GM18526 (cell line): ENCODE results near the gene RPS6KA2.

Experiments used
- POLR2A ChIP-seq: IDR thresholded peaks from 3 replicates; pipeline ENCODE4 v1.6.1; 2011; ENCODE audit not compliant: insufficient read length; ENCODE audit errors: extremely low read depth

Gene RPS6KA2

GRCh38 chr6:166553563-166554271, 73.3 kb downstream of the RPS6KA2 start:
- TF ChIP-seq POLR2A, result no peak

- no peak for TF ChIP-seq POLR2A
Observed at GRCh38 chr6:166552600-166552999, 74.5 kb downstream of the RPS6KA2 start.

GRCh38 chr6:166551754-166552495, 75.1 kb downstream of the RPS6KA2 start:
- no peak for TF ChIP-seq POLR2A

- TF ChIP-seq POLR2A, result no peak
Observed at GRCh38 chr6:166546653-166547052, 80.4 kb downstream of the RPS6KA2 start.

- TF ChIP-seq POLR2A, result no peak
Observed at GRCh38 chr6:166545156-166546034, 81.7 kb downstream of the RPS6KA2 start.

GRCh38 chr6:166544296-166544605, 82.8 kb downstream of the RPS6KA2 start:
- TF ChIP-seq POLR2A, result no peak

- TF ChIP-seq POLR2A, result no peak
Observed at GRCh38 chr6:166543603-166544295, 83.3 kb downstream of the RPS6KA2 start.

- no peak for TF ChIP-seq POLR2A
Observed at GRCh38 chr6:166542580-166542912, 84.5 kb downstream of the RPS6KA2 start.

GRCh38 chr6:166541876-166542579, 85.0 kb downstream of the RPS6KA2 start:
- no peak for TF ChIP-seq POLR2A

- no peak for TF ChIP-seq POLR2A
Observed at GRCh38 chr6:166541366-166541765, 85.7 kb downstream of the RPS6KA2 start.

- no peak for TF ChIP-seq POLR2A
Observed at GRCh38 chr6:166540631-166541331, 86.3 kb downstream of the RPS6KA2 start.

GRCh38 chr6:166539543-166539942, 87.5 kb downstream of the RPS6KA2 start:
- TF ChIP-seq POLR2A, result no peak

GRCh38 chr6:166538297-166539010, 88.6 kb downstream of the RPS6KA2 start:
- TF ChIP-seq POLR2A, result no peak
